K562 (cell line): ENCODE results near the gene PACSIN1. TPM values are rescaled to one million over a fixed set of nuclear protein-coding genes. Genes with fewer than 3 reads are reported as not detected.

Source experiments
- AFF4 ChIP-seq: sonication (generic); formaldehyde crosslinking; IDR thresholded peaks from 2 replicates; pipeline ENCODE4 v1.8.0; 2023; ENCODE audit warnings: mild to moderate bottlenecking, missing genetic modification reagents
- BRD4 ChIP-seq: fragments of 200-600 bp; sonication (generic); IDR thresholded peaks from 2 replicates; pipeline ENCODE4 v1.6.1; 2017; ENCODE audit warnings: inconsistent platforms
- KLF10 ChIP-seq: fragments of 250-450 bp; sonication (Bioruptor Pico); IDR thresholded peaks from 2 replicates; pipeline ENCODE4 v1.6.1; 2021; ENCODE audit warnings: matching md5 sums
- MAX ChIP-seq: sonication (generic); formaldehyde crosslinking; IDR thresholded peaks from 2 replicates; pipeline ENCODE4 v1.9.0; 2022; ENCODE audit warnings: mild to moderate bottlenecking, missing genetic modification reagents
- MTA3 ChIP-seq: fragments of 450-650 bp; formaldehyde crosslinking; IDR thresholded peaks from 2 replicates; pipeline ENCODE4 v1.6.1; 2017; ENCODE audit warnings: mild to moderate bottlenecking, borderline replicate concordance
- MYC ChIP-seq, 2 experiments: fragments of 250-450 bp in 1 of 2; sonication (Bioruptor Pico) in 1 of 2; IDR thresholded peaks; 2 replicates each; pipeline versions ENCODE4 v1.5.1 to v1.6.1; 2012 to 2021; ENCODE audit warnings: low read depth in 2 of 2, borderline replicate concordance in 1 of 2, improper control_type of control experiment in 1 of 2, low read length in 1 of 2, mild to moderate bottlenecking in 1 of 2, moderate library complexity in 1 of 2
- NR1H2 ChIP-seq: sonication (generic); formaldehyde crosslinking; IDR thresholded peaks from 2 replicates; pipeline ENCODE4 v1.4.0; 2020; ENCODE audit warnings: mild to moderate bottlenecking, missing genetic modification reagents
- POLR2A ChIP-seq: fragments of 450-650 bp; conservative IDR thresholded peaks from 2 replicates; pipeline ENCODE4 v1.6.1; 2016
- POLR2G ChIP-seq: fragments of 200-400 bp; formaldehyde crosslinking; IDR thresholded peaks from 2 replicates; pipeline ENCODE4 v1.6.1; 2017; ENCODE audit warnings: low read depth, mild to moderate bottlenecking, antibody characterized with exemption, low read length, moderate library complexity
- RB1 ChIP-seq: fragments of 450-650 bp; IDR thresholded peaks from 2 replicates; pipeline ENCODE4 v1.6.1; 2017; ENCODE audit warnings: low read depth, mild to moderate bottlenecking
- SAFB2 ChIP-seq: fragments of 200-400 bp; formaldehyde crosslinking; IDR thresholded peaks from 2 replicates; pipeline ENCODE4 v1.6.1; 2018; ENCODE audit warnings: borderline replicate concordance, low read length, low read depth, moderate library complexity; ENCODE audit not compliant: severe bottlenecking
- SP1 ChIP-seq: sonication (generic); formaldehyde crosslinking; IDR thresholded peaks from 2 replicates; pipeline ENCODE4 v1.8.1; 2022; ENCODE audit warnings: mild to moderate bottlenecking, missing genetic modification reagents
- ZKSCAN1 ChIP-seq: fragments of 150-350 bp; IDR thresholded peaks from 2 replicates; pipeline ENCODE4 v1.6.1; 2016; ENCODE audit warnings: low read depth, low read length
- ZNF121 ChIP-seq: sonication (generic); formaldehyde crosslinking; conservative IDR thresholded peaks from 2 replicates; pipeline ENCODE4 v1.8.0; 2022; ENCODE audit warnings: missing genetic modification reagents
- ZNF197 ChIP-seq: fragments of 200-800 bp; sonication (Bioruptor generic); IDR thresholded peaks from 2 replicates; pipeline ENCODE4 v1.6.1; 2016; ENCODE audit warnings: low read depth, missing genetic modification characterization, missing compliant biosample characterization
- ZNF79 ChIP-seq: fragments of 250-450 bp; sonication (Bioruptor Pico); IDR thresholded peaks from 2 replicates; pipeline ENCODE4 v1.4.0; 2020; ENCODE audit warnings: low read depth, mild to moderate bottlenecking, moderate library complexity
- polyA plus RNA-seq, 8 experiments: library from polyadenylated mRNA; depleted of rRNA in 4 of 8; stranded (reverse) in 5 of 8; unstranded in 3 of 8; fragments of >200 nt; fragmentation: Nextera tagmentation in 2 of 8; fragmentation: Illumina TruSeq in 1 of 8; extraction: Ambion mirVana in 2 of 8; extraction: Trizol in 1 of 8; gene quantifications; 2 replicates each; pipeline versions ENCODE4 v1.2.1 to v1.2.3, GENCODE V29; 2011 to 2014; ENCODE audit warnings: inconsistent platforms in 1 of 8, missing spikeins in 1 of 8
- total RNA-seq, 7 experiments: library from RNA; depleted of rRNA in 6 of 7; stranded (reverse); fragments of >200 nt in 6 of 7; fragmentation: Illumina TruSeq in 2 of 7; extraction: Trizol in 2 of 7; gene quantifications; 2 replicates each; pipeline versions ENCODE4 v1.2.1 to v1.2.3, GENCODE V29; 2011 to 2021; ENCODE audit warnings: low replicate concordance in 1 of 7
- TF ChIP-seq, protein P1 (sequence below): fragments of 450-650 bp; formaldehyde crosslinking; IDR thresholded peaks from 2 replicates; pipeline ENCODE4 v1.4.0; 2020; ENCODE audit warnings: mild to moderate bottlenecking, moderate library complexity
- TF ChIP-seq, protein P2 (sequence below): sonication (generic); formaldehyde crosslinking; IDR thresholded peaks from 2 replicates; pipeline ENCODE4 v1.8.0; 2022; ENCODE audit warnings: missing genetic modification reagents, mild to moderate bottlenecking, moderate library complexity, borderline replicate concordance
- TF ChIP-seq, protein P3 (sequence below): fragments of 200-800 bp; sonication (Bioruptor generic); IDR thresholded peaks from 2 replicates; pipeline ENCODE4 v1.6.1; 2017; ENCODE audit warnings: missing genetic modification characterization, missing compliant biosample characterization

Gene PACSIN1
- total and polyA plus RNA-seq, 9 of the 15 experiments (the other 6 are each of a cell fraction or from before 2014, with no cell fraction given) = 0.01 to 1.7 (median 0.45) TPM

DNA sequence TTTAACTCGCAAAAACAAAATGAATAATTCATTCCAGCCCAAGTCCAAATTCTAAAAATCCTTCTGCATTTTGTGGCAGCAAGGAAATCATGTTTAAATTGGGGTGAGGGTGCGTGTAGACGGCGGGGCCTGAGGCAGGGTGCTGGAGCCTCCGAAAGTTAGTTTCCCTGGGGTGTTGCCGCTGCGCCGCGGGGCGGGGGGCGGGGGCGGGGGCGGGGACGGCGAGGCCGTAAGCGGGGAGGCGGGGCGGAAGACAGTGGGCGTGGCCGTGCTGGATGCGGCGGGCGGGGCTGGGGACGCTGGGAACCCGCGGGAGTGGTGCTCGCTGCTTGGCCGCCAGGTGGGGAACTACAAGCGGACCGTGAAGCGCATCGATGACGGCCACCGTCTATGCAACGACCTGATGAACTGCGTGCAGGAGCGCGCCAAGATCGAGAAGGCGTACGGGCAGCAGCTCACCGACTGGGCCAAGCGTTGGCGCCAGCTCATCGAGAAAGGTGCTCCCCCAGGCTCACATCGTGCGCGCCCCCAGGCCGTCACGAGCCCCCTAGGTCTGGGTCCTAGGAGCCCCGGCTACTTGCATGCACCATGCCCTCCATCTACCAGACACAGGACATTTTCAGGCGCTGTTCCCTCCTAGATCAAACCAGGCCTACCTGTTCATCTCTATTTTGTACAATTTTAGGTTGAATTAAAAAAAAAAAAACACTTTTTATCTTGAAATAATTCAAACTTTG, 61.3 kb downstream of the PACSIN1 start (continued):
- TF ChIP-seq, protein P1, sequence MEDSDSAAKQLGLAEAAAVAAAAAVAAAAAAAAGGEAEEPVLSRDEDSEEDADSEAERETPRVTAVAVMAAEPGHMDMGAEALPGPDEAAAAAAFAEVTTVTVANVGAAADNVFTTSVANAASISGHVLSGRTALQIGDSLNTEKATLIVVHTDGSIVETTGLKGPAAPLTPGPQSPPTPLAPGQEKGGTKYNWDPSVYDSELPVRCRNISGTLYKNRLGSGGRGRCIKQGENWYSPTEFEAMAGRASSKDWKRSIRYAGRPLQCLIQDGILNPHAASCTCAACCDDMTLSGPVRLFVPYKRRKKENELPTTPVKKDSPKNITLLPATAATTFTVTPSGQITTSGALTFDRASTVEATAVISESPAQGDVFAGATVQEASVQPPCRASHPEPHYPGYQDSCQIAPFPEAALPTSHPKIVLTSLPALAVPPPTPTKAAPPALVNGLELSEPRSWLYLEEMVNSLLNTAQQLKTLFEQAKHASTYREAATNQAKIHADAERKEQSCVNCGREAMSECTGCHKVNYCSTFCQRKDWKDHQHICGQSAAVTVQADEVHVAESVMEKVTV = peak; percentile 54; the same call in 1 of the 2 replicates
- TF ChIP-seq, protein P2, sequence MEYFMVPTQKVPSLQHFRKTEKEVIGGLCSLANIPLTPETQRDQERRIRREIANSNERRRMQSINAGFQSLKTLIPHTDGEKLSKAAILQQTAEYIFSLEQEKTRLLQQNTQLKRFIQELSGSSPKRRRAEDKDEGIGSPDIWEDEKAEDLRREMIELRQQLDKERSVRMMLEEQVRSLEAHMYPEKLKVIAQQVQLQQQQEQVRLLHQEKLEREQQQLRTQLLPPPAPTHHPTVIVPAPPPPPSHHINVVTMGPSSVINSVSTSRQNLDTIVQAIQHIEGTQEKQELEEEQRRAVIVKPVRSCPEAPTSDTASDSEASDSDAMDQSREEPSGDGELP (CRISPR knock-in tag) = peak; percentile 79
- TF ChIP-seq KLF10 (CRISPR knock-in tag) (no peak), ZNF197 (no peak), MAX (CRISPR knock-in tag) (peak; percentile 84), ZNF79 (CRISPR knock-in tag) (no peak), MYC (IDR thresholded peaks at IDR 0.05; ENCODE audit: low read depth, low read length) (peak; percentile 25; the same call in 1 of the 2 replicates), MYC (CRISPR knock-in tag; IDR thresholded peaks at IDR 0.05; ENCODE audit: borderline replicate concordance, low read depth) (no peak), MTA3 (peak; percentile 63; the same call in 1 of the 2 replicates), NR1H2 (no peak), POLR2A (peak; percentile 53; the same call in 1 of the 2 replicates), BRD4 (no peak), SP1 (peak; percentile 80), ZKSCAN1 (peak; percentile 81), POLR2G (peak; percentile 44), ZNF121 (CRISPR knock-in tag) (no peak), SAFB2 (no peak), RB1 (peak; percentile 98), AFF4 (0 out of 2 replicates have a peak, but pooled peaks have one; percentile 29)
- TF ChIP-seq, protein P3, sequence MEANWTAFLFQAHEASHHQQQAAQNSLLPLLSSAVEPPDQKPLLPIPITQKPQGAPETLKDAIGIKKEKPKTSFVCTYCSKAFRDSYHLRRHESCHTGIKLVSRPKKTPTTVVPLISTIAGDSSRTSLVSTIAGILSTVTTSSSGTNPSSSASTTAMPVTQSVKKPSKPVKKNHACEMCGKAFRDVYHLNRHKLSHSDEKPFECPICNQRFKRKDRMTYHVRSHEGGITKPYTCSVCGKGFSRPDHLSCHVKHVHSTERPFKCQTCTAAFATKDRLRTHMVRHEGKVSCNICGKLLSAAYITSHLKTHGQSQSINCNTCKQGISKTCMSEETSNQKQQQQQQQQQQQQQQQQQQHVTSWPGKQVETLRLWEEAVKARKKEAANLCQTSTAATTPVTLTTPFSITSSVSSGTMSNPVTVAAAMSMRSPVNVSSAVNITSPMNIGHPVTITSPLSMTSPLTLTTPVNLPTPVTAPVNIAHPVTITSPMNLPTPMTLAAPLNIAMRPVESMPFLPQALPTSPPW (CRISPR knock-in tag) = peak; percentile 97
